Measurements from ENCODE around the gene COL8A2.

The COL8A2 gene

DNA sequence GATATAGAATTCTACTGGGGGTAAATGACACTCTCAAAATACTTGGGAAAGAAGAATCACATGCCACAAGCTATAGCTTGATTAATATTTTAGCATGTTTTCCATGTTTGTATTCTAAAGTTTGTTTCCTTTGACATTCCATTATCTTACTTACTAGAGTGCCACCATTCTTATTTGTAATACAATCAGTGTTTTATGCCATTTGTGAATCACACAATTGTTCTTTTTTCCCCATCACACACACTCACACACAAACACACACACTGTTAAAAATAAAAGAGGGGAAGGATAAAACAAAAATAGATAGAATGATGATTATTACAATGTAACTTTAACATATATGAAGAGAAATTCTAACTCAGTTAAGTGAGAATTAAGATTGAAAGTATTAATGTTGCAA lies 57.2 kb downstream of the COL8A2 start:
- no peak for DNase-seq (ENCODE audit: low read depth, low spot score)

- no peak for DNase-seq (ENCODE audit: low read depth, low spot score)
Observed at GRCh38 chr1:36062315-36062714, 62.7 kb downstream of the COL8A2 start.

- DNase-seq (ENCODE audit: low read depth, low spot score) = no peak
Observed at GRCh38 chr1:36055706-36056105, 69.3 kb downstream of the COL8A2 start.

DNA sequence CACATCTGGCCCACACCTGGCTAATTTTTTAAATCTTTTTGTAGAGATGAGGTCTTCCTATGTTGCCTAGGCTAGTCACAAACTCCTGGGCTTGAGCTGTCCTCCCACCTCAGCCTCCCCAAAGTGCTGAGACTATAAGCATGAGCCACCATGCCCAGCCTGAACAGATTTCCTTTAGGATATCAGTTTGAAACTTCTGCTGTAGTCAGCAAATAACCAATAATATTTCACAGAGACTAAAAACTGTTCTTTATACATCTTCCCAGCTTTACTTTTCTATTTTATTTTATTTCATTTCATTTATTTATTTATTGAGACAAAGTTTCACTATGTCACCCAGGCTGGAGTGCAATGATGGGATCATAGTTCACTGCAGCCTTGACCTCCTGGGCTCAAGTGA lies 71.0 kb downstream of the COL8A2 start:
- no peak for DNase-seq (ENCODE audit: low read depth, low spot score)

DNA sequence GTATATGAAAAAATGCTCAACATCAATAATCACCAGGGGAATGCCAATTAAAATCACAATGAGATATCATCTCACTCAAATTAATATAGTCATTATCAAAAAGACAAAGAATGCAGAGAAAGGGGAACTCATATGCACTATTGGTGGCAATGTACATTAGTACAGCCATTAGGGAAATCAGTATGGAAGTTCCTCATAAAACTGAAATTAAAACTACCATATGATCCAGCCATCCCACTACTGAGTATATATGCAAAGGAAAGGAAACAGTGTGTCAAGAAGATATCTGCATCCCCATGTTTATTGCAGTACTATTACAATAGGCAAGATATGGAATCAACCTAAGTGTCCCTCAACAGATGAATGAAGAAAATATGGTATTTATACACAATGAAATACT lies 73.2 kb downstream of the COL8A2 start:
- DNase-seq (ENCODE audit: low read depth, low spot score) = no peak

All from activated CD4-positive, CD25-positive, alpha-beta regulatory T cell treated with anti-CD3 and anti-CD28 coated beads, Interleukin-2, amount 50 U/mL, for 16 hours (primary cell).